ENCODE results near the gene OSGEP.
A peak's percentile ranks its signal among the peaks of the same experiment; 100 is the strongest.
"Not testable (repeated sequence)": the region's sequence is repeated elsewhere in the genome, so short reads cannot be mapped to it uniquely, and the experiment has no call there.

Gene OSGEP

GRCh38 chr14:20455355-20456300, 1.0 kb upstream of the OSGEP start:
- peak; percentile 61 for DNase-seq (ENCODE audit: extremely low read depth, low read depth)
- no peak for TF ChIP-seq CTCF (IDR thresholded peaks at IDR 0.05; ENCODE audit: low read depth, low read length)

GRCh38 chr14:20452831-20453230, 1.8 kb downstream of the OSGEP start:
- not testable (repeated sequence) for DNase-seq (ENCODE audit: extremely low read depth, low read depth)

DNA sequence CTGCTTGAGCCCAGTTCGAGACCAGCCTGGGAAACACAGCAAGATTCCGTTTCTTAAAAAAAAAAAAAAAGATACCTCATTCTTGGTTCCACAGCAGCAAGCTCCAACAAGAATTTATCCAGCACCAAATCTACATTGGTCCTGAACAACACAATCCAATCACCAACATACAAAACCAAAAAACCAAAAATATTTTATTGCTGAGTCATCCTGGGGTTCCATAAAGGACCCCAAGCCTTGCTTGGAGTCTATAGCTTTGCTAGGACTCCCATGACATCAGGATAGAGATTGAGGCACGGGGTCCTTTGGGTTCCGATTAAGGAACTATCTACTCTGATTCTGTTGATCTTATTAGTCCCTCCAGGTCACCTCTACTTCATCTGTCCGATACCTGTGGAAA, 7.7 kb downstream of the OSGEP start:
- no peak for DNase-seq (ENCODE audit: extremely low read depth, low read depth)
- no peak for TF ChIP-seq CTCF (IDR thresholded peaks at IDR 0.05; ENCODE audit: low read depth, low read length)

GRCh38 chr14:20443650-20444049, 11.0 kb downstream of the OSGEP start:
- not testable (repeated sequence) for DNase-seq (ENCODE audit: extremely low read depth, low read depth)

GRCh38 chr14:20441461-20441860, 13.2 kb downstream of the OSGEP start:
- no peak for TF ChIP-seq CTCF (IDR thresholded peaks at IDR 0.05; ENCODE audit: low read depth, low read length)
- no peak for DNase-seq (ENCODE audit: extremely low read depth, low read depth)

DNA sequence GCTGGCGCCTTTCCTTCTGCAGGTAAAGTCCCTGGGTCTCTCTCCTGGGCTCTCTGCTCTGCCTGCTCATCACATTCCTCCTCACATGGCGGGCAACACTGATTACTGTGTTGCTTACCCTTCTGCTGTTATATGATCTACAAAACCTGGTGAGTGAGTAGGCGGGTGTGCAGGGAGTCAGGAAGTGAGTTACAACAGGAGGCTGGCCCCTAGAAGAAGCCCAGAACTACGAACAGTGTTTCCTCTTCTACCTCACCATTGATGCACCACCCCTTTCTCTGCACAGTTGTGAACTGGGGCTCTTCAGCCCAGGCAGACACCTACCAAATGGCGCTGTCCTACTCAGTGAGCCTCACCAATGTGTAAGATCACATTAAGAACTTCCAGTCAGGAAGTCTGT, 13.7 kb downstream of the OSGEP start:
- no peak for TF ChIP-seq CTCF (IDR thresholded peaks at IDR 0.05; ENCODE audit: low read depth, low read length)
- no peak for DNase-seq (ENCODE audit: extremely low read depth, low read depth)

- TF ChIP-seq CTCF (IDR thresholded peaks at IDR 0.05; ENCODE audit: low read depth, low read length), result no peak
- no peak for DNase-seq (ENCODE audit: extremely low read depth, low read depth)
Observed at GRCh38 chr14:20440465-20440864, 14.1 kb downstream of the OSGEP start.

DNA sequence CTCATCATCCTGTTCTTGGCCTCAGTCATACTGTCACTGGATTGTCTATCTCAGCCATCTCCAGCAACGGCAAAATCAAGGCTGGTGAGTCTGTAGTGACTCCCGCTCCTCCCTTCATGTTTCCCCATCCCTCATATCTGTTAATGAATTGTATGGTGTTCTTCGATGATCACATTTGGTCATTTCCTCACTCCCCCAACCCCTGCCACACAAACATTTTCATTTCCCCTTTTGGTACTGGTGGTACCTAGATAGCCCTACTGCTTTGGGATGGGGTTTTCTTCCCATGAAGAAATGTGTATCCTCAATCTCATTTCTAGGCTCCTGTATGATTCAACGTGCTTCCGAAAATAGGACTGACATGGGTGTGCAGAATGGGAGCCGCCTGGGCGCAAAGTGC, 15.9 kb downstream of the OSGEP start:
- DNase-seq (ENCODE audit: extremely low read depth, low read depth), result no peak
- no peak for TF ChIP-seq CTCF (IDR thresholded peaks at IDR 0.05; ENCODE audit: low read depth, low read length)

Measured in AG09319 (cell line).